ENCODE measurements around the gene THOC7. TPM values are rescaled to one million over a fixed set of nuclear protein-coding genes. Genes with fewer than 3 reads are reported as not detected.
A peak's percentile ranks its signal among the peaks of the same experiment; 100 is the strongest.

The THOC7 gene
- polyA plus RNA-seq, 3 donors, result 22.2 to 74.8 (median 70.1) TPM

DNA sequence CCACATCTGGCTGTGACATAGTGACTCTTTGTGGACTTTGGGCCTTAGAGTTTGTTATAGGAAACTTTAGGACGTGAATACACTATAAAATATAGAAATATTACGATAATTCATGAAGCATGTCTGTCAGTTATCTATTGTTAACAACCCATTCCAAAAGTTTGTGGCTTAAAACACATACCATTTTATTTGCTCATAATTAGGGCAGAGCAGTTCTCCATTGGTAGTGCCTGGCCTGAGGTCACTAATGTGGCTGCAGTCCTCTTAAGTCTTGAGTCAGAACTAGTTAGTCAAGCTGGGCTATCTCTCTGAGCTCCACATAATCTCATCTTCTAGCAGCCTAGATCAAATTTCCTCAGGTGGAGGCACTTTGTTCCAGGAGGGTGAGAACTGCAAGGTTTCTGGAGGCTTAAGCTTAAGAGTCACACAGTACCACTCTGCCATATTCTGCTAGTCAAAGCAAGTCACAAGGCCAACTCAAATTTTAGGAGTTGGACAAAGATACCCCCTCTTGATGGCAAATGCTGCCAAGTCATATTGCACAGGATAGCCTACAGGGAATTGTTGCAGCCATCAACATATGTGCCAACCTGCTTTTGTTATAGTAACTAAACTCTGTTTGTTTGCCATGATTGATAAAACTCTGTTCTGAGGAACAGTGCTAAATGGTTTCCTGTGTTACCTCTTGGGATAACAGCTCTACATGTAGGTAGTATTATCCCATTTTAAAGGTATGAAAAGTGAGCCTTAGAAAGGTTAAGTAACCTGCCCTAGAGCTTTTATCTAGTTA, 8.7 kb upstream of the THOC7 start:
- Histone ChIP-seq H3K4me1 (ENCODE audit: control insufficient read depth in 1 of 2, insufficient read depth in 2 of 2, low read length in 2 of 2) (peaks cover 7 to 9% of the 10 kb centered on the region in 2 donors), H3K9ac (ENCODE audit: insufficient read depth, low read length, poor library complexity, severe bottlenecking) (no peak overlapping the region), H3K79me2 (ENCODE audit: insufficient read depth, low read length) (peaks cover 99% of the 10 kb centered on the region), H2AFZ (ENCODE audit: insufficient read depth, low read depth, low read length, poor library complexity, severe bottlenecking) (no peak overlapping the region), H3K36me3 (replicated peaks in 1 of 2; ENCODE audit: control insufficient read depth in 1 of 2, insufficient read depth in 2 of 2, low read length in 2 of 2) (peaks cover 0 to 3% of the 10 kb centered on the region in 2 donors), H3K27ac (ENCODE audit: low read depth in 1 of 2, low read length in 2 of 2) (no peak overlapping the region), H3K4me3 (replicated peaks in 1 of 3; ENCODE audit: low read depth in 2 of 3, low read length in 3 of 3) (no peak overlapping the region), H3K27me3 (ENCODE audit: control insufficient read depth in 2 of 2, insufficient read depth in 2 of 2, low read length in 2 of 2) (no peaks in the 10 kb centered on the region), H4K20me1 (ENCODE audit: insufficient read depth, low read length) (peaks cover 95% of the 10 kb centered on the region), H3K9me3 (replicated peaks in 1 of 2; ENCODE audit: control insufficient read depth in 1 of 2, insufficient read depth in 1 of 2, low read length in 2 of 2) (no peaks in the 10 kb centered on the region), H3K4me2 (replicated peaks; ENCODE audit: extremely low read depth, low read length, poor library complexity, severe bottlenecking) (no peak overlapping the region)
- Mint-ChIP-seq H3K4me1 (peaks cover 26% of the 10 kb centered on the region), H3K4me3 (no peak overlapping the region), H3K36me3 (peaks cover 4 to 8% of the 10 kb centered on the region in 2 donors), H3K9me3 (no peaks in the 10 kb centered on the region), H3K27ac (peak overlapping the region in 1 of 7 donors; percentile 23), H3K27me3 (ENCODE audit: low read depth in 3 of 3) (no peaks in the 10 kb centered on the region)
- intact Hi-C loops (cut with micrococcal nuclease), result no loop called here
- TF ChIP-seq, protein P1, sequence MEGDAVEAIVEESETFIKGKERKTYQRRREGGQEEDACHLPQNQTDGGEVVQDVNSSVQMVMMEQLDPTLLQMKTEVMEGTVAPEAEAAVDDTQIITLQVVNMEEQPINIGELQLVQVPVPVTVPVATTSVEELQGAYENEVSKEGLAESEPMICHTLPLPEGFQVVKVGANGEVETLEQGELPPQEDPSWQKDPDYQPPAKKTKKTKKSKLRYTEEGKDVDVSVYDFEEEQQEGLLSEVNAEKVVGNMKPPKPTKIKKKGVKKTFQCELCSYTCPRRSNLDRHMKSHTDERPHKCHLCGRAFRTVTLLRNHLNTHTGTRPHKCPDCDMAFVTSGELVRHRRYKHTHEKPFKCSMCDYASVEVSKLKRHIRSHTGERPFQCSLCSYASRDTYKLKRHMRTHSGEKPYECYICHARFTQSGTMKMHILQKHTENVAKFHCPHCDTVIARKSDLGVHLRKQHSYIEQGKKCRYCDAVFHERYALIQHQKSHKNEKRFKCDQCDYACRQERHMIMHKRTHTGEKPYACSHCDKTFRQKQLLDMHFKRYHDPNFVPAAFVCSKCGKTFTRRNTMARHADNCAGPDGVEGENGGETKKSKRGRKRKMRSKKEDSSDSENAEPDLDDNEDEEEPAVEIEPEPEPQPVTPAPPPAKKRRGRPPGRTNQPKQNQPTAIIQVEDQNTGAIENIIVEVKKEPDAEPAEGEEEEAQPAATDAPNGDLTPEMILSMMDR (IDR thresholded peaks at IDR 0.05), result no peak
- no CpG with 5 or more reads among the region's 2 CpGs for WGBS (ENCODE audit: insufficient coverage)
- no peak for DNase-seq

DNA sequence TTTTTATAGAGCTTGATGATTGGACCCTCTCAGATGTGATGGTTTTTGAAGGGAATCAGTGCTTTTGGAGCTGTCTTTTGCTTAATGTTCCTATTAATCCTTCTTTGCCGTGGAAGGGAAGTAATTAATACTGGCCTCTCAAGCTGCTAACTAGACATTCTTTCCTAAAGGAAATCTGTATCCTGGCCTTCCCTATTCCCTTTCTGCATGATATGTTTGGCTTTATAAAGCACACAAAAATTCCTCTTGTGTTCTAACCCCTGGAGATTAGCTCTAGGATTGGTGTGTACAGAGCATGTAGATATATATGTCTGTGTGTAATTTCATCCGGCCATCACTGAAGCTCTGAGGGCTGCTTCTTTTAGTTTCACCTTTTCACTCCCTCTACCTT, 7.0 kb upstream of the THOC7 start:
- peaks cover 99% of the 10 kb centered on the region for H3K79me2 ChIP-seq (ENCODE audit: insufficient read depth, low read length)
- intact Hi-C loops (cut with micrococcal nuclease), result no loop called here
- H3K27me3 ChIP-seq (ENCODE audit: control insufficient read depth in 2 of 2, insufficient read depth in 2 of 2, low read length in 2 of 2), result no peaks in the 10 kb centered on the region
- Mint-ChIP-seq H3K27me3 (ENCODE audit: low read depth in 3 of 3) (no peaks in the 10 kb centered on the region), H3K4me3 (no peak overlapping the region), H3K9me3 (no peaks in the 10 kb centered on the region), H3K4me1 (peaks cover 30% of the 10 kb centered on the region), H3K36me3 (peaks cover 15 to 22% of the 10 kb centered on the region in 2 donors), H3K27ac (no peak overlapping the region)
- no peak overlapping the region for H3K9ac ChIP-seq (ENCODE audit: insufficient read depth, low read length, poor library complexity, severe bottlenecking)
- H3K27ac ChIP-seq (ENCODE audit: low read depth in 1 of 2, low read length in 2 of 2), result peak overlapping the region in 1 of 2 donors; percentile 35
- no peak overlapping the region for H2AFZ ChIP-seq (ENCODE audit: insufficient read depth, low read depth, low read length, poor library complexity, severe bottlenecking)
- TF ChIP-seq, protein P1 (IDR thresholded peaks at IDR 0.05), result no peak
- WGBS (ENCODE audit: insufficient coverage), result no CpG with 5 or more reads among the region's 2 CpGs
- no peak for DNase-seq
- H4K20me1 ChIP-seq (ENCODE audit: insufficient read depth, low read length), result peaks cover 84% of the 10 kb centered on the region
- H3K4me3 ChIP-seq (replicated peaks in 1 of 3; ENCODE audit: low read depth in 2 of 3, low read length in 3 of 3), result no peak overlapping the region
- H3K4me2 ChIP-seq (replicated peaks; ENCODE audit: extremely low read depth, low read length, poor library complexity, severe bottlenecking), result no peak overlapping the region
- peaks cover 7 to 9% of the 10 kb centered on the region in 2 donors for H3K4me1 ChIP-seq (ENCODE audit: control insufficient read depth in 1 of 2, insufficient read depth in 2 of 2, low read length in 2 of 2)
- H3K36me3 ChIP-seq (replicated peaks in 1 of 2; ENCODE audit: control insufficient read depth in 1 of 2, insufficient read depth in 2 of 2, low read length in 2 of 2), result peaks cover 0 to 13% of the 10 kb centered on the region in 2 donors
- no peaks in the 10 kb centered on the region for H3K9me3 ChIP-seq (replicated peaks in 1 of 2; ENCODE audit: control insufficient read depth in 1 of 2, insufficient read depth in 1 of 2, low read length in 2 of 2)

All from CD14-positive monocyte (primary cell).